ENCODE results near the gene IRAK4. TPM values are rescaled to one million over a fixed set of nuclear protein-coding genes. Genes with fewer than 3 reads are reported as not detected.
A peak's percentile ranks its signal among the peaks of the same experiment; 100 is the strongest.

IRAK4 gene
- total RNA-seq, 1 donor = 31.9 TPM

- no peak for TF ChIP-seq CTCF (IDR thresholded peaks at IDR 0.05; ENCODE audit: insufficient read depth, low read length)
- DNase-seq (ENCODE audit: low read depth) = no peak
- no peak overlapping the region for H3K4me3 ChIP-seq (ENCODE audit: low read depth, low read length)
These were observed 3.8 kb downstream of the IRAK4 start for GRCh38 chr12:43762596-43762995.

DNA sequence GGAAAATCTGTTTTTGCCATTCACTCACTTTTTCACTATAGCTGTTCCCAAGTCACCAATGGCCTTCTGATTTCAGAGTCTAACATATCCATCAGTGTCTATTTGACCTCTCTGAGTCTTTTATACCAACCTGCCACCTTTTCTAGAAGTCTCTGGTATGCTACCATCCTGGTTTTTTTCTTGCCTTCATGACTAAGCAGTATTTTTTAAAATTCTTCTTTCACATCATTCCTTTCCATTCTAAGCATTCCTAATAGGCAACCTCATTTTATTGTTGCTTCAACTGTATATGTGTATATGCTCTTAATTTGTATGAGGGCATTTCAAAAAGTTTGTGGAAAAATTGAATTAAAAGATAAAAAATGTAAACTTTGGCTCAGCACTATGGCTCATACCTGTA is 5.0 kb downstream of the IRAK4 start:
- DNase-seq (ENCODE audit: low read depth) = no peak
- TF ChIP-seq CTCF (IDR thresholded peaks at IDR 0.05; ENCODE audit: insufficient read depth, low read length) = no peak
- no peak overlapping the region for H3K4me3 ChIP-seq (ENCODE audit: low read depth, low read length)

DNA sequence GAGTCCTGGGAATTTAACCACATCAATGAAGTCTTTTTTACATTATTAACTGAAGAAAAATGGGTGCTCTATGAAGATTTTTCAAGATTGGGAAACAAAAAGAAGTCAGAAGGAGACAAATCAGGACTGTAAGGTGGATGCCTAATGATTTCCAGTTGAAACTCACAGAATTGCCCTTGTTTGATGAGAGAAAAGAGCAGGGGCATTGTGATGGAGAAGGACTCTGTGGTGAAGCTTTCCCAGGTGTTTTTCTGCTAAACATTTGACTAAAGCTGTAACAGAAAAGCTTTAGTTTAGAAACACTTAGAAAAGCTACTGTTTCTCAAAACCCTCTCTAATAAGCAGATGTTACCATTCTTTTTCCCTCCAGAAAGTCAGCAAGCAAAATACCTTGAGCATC is 5.8 kb downstream of the IRAK4 start:
- no peak for TF ChIP-seq CTCF (IDR thresholded peaks at IDR 0.05; ENCODE audit: insufficient read depth, low read length)
- H3K4me3 ChIP-seq (ENCODE audit: low read depth, low read length) = no peak overlapping the region
- no peak for DNase-seq (ENCODE audit: low read depth)

DNA sequence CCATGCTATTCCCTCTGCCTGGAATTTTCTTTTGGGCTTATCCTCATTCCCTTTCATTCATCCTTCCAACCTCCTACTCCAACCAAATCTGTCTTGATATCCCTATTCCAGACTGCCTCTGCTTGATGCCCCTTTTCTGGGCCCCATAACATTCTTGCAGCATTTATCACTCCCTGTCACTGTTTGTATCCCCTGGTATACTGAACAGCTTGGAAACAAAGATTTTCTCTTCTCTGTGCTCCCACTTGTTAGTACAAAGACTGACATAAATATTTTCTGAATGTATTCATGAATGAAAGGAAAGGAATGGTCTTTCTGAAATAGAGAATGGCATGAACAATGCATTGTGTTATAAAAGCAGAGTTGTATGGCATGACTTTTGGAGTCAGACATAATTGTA is 7.5 kb downstream of the IRAK4 start:
- TF ChIP-seq CTCF (IDR thresholded peaks at IDR 0.05; ENCODE audit: insufficient read depth, low read length) = no peak

GRCh38 chr12:43776498-43776897 is 17.7 kb downstream of the IRAK4 start:
- peak; percentile 50 for DNase-seq (ENCODE audit: low read depth)
- H3K4me3 ChIP-seq (ENCODE audit: low read depth, low read length) = no peak overlapping the region
- TF ChIP-seq CTCF (IDR thresholded peaks at IDR 0.05; ENCODE audit: insufficient read depth, low read length) = peak; percentile 43

More for the DNA sequence above, 7.5 kb downstream of the IRAK4 start:
- DNase-seq (ENCODE audit: low read depth) = peak; percentile 12
- no peak overlapping the region for H3K4me3 ChIP-seq (ENCODE audit: low read depth, low read length)

- no peak for TF ChIP-seq CTCF (IDR thresholded peaks at IDR 0.05; ENCODE audit: insufficient read depth, low read length)
- peak; percentile 28 for DNase-seq (ENCODE audit: low read depth)
- no peak overlapping the region for H3K4me3 ChIP-seq (ENCODE audit: low read depth, low read length)
These were observed 28.3 kb downstream of the IRAK4 start for GRCh38 chr12:43786899-43787693.

- TF ChIP-seq CTCF (IDR thresholded peaks at IDR 0.05; ENCODE audit: insufficient read depth, low read length) = no peak
- H3K4me3 ChIP-seq (ENCODE audit: low read depth, low read length) = no peak overlapping the region
- DNase-seq (ENCODE audit: low read depth) = peak; percentile 81
These were observed 31.2 kb downstream of the IRAK4 start for GRCh38 chr12:43789941-43790340.

All from fibroblast of the aortic adventitia (primary cell).